Retinal pigment epithelial cell (primary cell): ENCODE results near the gene RPUSD4.
"Not testable (repeated sequence)": the region's sequence is repeated elsewhere in the genome, so short reads cannot be mapped to it uniquely, and the experiment has no call there.

Experiments
- DNase-seq: peaks from one replicate; pipeline ENCODE4 v3.0.0-alpha.2; 2010; ENCODE audit warnings: low read depth
- H3K4me3 ChIP-seq: 2 replicates; pipeline ENCODE4 v1.5.1; 2011; ENCODE audit warnings: mild to moderate bottlenecking, low read length, control low read depth, moderate library complexity
- TF ChIP-seq, protein P1 (sequence below): conservative IDR thresholded peaks from 2 replicates; pipeline ENCODE4 v1.5.1; 2011; ENCODE audit warnings: low read depth, low read length, control low read depth, inconsistent platforms

RPUSD4 gene, protein sequence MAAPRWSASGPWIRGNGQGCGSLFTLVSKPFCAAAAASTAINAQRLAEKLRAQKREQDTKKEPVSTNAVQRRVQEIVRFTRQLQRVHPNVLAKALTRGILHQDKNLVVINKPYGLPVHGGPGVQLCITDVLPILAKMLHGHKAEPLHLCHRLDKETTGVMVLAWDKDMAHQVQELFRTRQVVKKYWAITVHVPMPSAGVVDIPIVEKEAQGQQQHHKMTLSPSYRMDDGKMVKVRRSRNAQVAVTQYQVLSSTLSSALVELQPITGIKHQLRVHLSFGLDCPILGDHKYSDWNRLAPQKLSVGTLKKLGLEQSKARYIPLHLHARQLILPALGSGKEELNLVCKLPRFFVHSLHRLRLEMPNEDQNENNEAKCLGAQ

DNA sequence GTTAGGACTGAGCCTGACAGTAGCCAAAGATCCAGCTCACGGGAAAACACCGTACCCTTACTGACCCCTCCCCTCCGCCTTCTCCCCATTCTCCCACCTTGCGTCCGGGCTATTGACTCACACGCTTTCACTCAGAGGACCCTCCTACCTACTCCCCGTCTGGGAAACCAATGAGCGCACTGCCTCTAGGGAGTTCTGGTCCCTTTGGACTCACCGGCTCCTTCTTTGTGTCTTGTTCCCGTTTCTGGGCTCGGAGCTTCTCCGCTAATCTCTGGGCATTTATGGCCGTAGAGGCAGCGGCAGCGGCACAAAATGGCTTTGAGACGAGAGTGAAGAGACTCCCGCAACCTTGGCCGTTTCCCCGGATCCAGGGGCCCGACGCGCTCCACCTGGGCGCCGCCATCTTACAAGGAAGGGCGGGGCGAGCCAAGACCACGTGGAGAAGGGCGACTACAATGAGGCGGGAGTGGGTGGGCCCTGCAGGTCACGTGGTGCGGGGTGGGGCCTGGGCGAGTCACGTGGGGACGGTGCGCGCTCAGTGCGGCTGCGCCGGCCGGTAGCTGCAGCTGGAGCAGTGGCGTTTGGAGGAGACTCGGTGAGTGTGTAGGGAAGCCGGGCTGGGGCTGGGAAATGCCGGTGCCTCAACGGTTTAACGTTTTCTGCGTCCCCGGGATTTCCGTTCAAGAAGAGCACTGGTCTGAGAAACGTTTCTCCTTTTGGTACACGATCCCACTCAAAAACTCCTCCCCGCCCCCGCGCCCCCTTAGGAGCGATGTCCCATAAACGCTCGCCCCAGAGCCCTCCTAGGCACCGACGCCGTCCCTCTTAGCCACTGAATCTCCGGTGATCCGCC, at the start of gene RPUSD4, which contains the start of gene FAM118B:
RPUSD4 (minus strand) TSS at position 415 of the 853 bp plus-strand sequence; CDS start at position 403, 12 bp downstream.
FAM118B (plus strand) TSS at position 547 of the 853 bp plus-strand sequence. CDS start 23,220 bp downstream, outside the sequence.
- TF ChIP-seq, protein P1, sequence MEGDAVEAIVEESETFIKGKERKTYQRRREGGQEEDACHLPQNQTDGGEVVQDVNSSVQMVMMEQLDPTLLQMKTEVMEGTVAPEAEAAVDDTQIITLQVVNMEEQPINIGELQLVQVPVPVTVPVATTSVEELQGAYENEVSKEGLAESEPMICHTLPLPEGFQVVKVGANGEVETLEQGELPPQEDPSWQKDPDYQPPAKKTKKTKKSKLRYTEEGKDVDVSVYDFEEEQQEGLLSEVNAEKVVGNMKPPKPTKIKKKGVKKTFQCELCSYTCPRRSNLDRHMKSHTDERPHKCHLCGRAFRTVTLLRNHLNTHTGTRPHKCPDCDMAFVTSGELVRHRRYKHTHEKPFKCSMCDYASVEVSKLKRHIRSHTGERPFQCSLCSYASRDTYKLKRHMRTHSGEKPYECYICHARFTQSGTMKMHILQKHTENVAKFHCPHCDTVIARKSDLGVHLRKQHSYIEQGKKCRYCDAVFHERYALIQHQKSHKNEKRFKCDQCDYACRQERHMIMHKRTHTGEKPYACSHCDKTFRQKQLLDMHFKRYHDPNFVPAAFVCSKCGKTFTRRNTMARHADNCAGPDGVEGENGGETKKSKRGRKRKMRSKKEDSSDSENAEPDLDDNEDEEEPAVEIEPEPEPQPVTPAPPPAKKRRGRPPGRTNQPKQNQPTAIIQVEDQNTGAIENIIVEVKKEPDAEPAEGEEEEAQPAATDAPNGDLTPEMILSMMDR, result peak; percentile 4
- DNase-seq, result peak; percentile 88
- peak within 1 kb of the TSS; percentile 72 for H3K4me3 ChIP-seq

DNA sequence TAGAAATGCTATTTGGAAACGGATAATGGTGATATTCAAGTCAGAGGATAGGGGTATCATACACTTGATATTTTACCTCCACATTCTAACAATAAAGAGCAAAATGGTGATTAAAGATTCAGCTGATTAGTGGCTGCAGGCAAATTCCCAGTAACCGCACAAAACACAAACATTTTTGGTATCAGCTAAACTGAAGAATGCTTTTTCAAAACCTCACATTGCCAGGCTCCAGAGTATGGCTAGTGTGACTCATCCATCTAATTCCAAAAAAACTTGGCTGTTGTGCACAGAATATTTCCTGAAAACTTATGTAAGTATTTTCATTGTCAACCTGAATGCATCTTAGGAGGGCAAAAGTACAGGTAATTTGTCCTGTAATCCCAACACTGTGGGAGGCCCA, 46.3 kb upstream of the RPUSD4 start:
- TF ChIP-seq, protein P1, result no peak
- no peak for DNase-seq
- H3K4me3 ChIP-seq, result no peak overlapping the region

DNA sequence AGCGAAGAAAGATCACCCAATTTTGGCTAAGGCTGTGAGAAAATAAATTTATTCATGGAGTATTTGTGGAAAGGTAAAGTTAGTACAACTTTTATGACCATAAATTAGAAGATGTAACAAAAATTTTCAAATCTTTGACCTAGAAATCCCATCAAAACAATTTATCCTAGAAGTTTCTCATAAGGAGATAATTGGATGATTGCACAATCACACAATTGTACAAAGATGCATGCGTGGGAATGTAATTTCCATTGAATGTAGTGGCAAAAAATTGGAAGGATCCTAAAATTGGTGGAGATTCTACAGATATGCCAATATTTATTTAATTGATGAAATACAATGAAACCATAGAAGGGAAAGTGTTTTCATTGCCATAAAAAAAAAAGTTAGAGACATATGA, 45.7 kb upstream of the RPUSD4 start:
- no peak overlapping the region for H3K4me3 ChIP-seq
- TF ChIP-seq, protein P1, result no peak
- no peak for DNase-seq

DNA sequence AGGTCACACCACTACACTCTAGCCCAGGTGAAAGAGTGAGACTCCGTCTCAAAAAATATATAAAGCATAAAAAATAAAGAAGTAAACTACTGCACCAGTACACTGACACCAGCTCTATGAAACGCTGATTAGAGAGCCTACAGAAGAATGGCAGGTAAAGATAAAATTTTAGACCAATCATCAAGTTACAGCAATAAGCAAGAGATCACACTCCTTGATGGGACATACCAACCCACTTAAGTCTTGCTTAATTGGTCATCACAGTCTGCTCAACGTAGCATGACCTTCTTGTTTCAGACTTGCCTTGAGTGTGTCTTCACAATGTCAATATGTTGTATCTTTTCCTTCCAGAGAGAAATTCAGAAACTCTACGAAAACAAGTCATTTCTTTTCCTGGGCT, 44.8 kb upstream of the RPUSD4 start:
- no peak for DNase-seq
- H3K4me3 ChIP-seq, result no peak overlapping the region
- TF ChIP-seq, protein P1, result no peak

DNA sequence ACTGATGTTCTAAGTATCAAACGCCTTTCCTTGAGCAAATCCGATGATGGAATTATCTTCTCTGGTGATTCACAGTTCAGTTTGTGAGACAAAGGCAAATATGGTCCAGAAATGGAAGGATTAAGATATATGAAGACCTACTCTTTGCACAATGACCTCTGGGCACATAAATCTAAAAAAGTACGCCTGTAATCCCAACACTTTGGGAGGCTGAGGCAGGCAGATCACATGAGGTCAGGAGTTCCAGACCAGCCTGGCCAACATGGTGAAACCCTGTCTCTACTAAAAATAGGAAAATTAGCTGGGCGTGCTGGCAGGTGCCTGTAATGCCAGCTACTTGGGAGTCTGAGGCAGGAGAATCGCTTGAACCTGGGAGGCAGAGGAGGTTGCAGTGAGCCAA, 44.1 kb upstream of the RPUSD4 start:
- H3K4me3 ChIP-seq, DNase-seq: not testable (repeated sequence)

DNA sequence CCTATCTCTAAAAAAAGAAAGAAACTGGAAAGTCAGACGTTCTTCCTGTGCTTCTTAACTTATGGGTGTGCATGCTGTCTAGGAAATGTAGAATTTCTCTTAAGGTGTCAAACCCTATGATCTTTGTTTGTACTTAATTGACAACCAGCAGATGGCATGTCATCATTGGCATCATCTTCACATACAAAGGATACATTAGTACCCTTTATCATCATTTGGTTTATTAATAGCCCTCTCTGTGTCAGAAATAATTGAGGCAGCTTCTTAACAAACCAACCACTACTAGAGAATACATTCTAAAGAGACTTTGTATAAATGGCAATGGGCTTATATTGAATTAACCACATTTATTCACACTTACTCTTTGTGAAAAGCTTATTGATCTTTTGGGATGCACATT, 43.4 kb upstream of the RPUSD4 start:
- TF ChIP-seq, protein P1, result no peak
- DNase-seq, result no peak
- no peak overlapping the region for H3K4me3 ChIP-seq

DNA sequence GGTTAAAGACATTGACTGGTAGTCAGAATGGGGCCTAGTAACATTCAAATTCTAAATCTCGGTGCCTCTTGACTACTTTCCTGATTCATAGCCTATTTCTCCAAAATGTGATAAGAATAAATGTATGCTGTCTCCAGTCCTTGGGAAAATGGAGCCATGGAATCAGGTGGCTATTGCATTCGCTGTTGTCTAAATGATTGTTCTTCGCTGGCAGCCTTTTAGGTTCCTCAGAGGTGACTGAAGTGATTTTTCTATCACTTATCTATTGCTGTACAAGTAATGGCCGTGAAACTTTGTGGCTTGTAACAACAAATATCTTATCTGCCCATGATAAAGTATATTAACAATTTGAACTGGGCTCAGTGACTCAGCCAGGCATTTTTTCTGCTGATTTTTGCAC, 41.8 kb upstream of the RPUSD4 start:
- no peak overlapping the region for H3K4me3 ChIP-seq
- no peak for DNase-seq
- TF ChIP-seq, protein P1, result no peak
